ENCODE results near the gene PI4K2A. TPM values are rescaled to one million over a fixed set of nuclear protein-coding genes. Genes with fewer than 3 reads are reported as not detected.

PI4K2A gene
- total RNA-seq, 6 experiments from 2014 or later: 26.7 to 35.3 (median 31.6) TPM

- DNase-seq: no peak
- TF ChIP-seq CTCF (IDR thresholded peaks at IDR 0.05): no peak
- Mint-ChIP-seq H3K36me3 (ENCODE audit: low read depth) (no peaks in the 10 kb centered on the region), H3K27ac (no peak overlapping the region), H3K9me3 (no peaks in the 10 kb centered on the region), H3K4me1 (ENCODE audit: low read depth) (no peaks in the 10 kb centered on the region), H3K4me3 (no peak overlapping the region), H3K27me3 (ENCODE audit: insufficient read depth) (peaks cover 3% of the 10 kb centered on the region; the same call in 1 of the 2 replicates)
These were observed 31.4 kb upstream of the PI4K2A start for GRCh38 chr10:97608991-97609561.

- Mint-ChIP-seq H3K27me3 (ENCODE audit: insufficient read depth) (no peaks in the 10 kb centered on the region), H3K4me1 (ENCODE audit: low read depth) (no peaks in the 10 kb centered on the region), H3K4me3 (no peak overlapping the region), H3K9me3 (no peaks in the 10 kb centered on the region), H3K36me3 (ENCODE audit: low read depth) (no peaks in the 10 kb centered on the region), H3K27ac (no peak overlapping the region)
- TF ChIP-seq CTCF (IDR thresholded peaks at IDR 0.05): no peak
- no peak for DNase-seq
These were observed 29.0 kb upstream of the PI4K2A start for GRCh38 chr10:97611473-97611872.

GRCh38 chr10:97612386-97612785 is 28.1 kb upstream of the PI4K2A start:
- H3K9me3 Mint-ChIP-seq: no peaks in the 10 kb centered on the region
- no peak overlapping the region for H3K4me3 Mint-ChIP-seq
- peak; percentile 74 for DNase-seq
- H3K27me3 Mint-ChIP-seq (ENCODE audit: insufficient read depth): no peaks in the 10 kb centered on the region
- no peaks in the 10 kb centered on the region for H3K36me3 Mint-ChIP-seq (ENCODE audit: low read depth)
- TF ChIP-seq CTCF (IDR thresholded peaks at IDR 0.05): peak; percentile 78
- no peaks in the 10 kb centered on the region for H3K4me1 Mint-ChIP-seq (ENCODE audit: low read depth)
- no peak overlapping the region for H3K27ac Mint-ChIP-seq

- no peak for DNase-seq
- TF ChIP-seq CTCF (IDR thresholded peaks at IDR 0.05): no peak
- H3K4me1 Mint-ChIP-seq (ENCODE audit: low read depth): no peaks in the 10 kb centered on the region
- H3K27me3 Mint-ChIP-seq (ENCODE audit: insufficient read depth): no peaks in the 10 kb centered on the region
- no peak overlapping the region for H3K4me3 Mint-ChIP-seq
- H3K36me3 Mint-ChIP-seq (ENCODE audit: low read depth): no peaks in the 10 kb centered on the region
- H3K27ac Mint-ChIP-seq: no peak overlapping the region
- no peaks in the 10 kb centered on the region for H3K9me3 Mint-ChIP-seq
These were observed 22.2 kb upstream of the PI4K2A start for GRCh38 chr10:97618285-97618684.

GRCh38 chr10:97618733-97619132 is 21.7 kb upstream of the PI4K2A start:
- Mint-ChIP-seq H3K4me3 (no peak overlapping the region), H3K4me1 (ENCODE audit: low read depth) (no peaks in the 10 kb centered on the region), H3K27me3 (ENCODE audit: insufficient read depth) (no peaks in the 10 kb centered on the region), H3K9me3 (no peaks in the 10 kb centered on the region), H3K36me3 (ENCODE audit: low read depth) (no peaks in the 10 kb centered on the region), H3K27ac (no peak overlapping the region)
- no peak for DNase-seq
- TF ChIP-seq CTCF (IDR thresholded peaks at IDR 0.05): no peak

GRCh38 chr10:97623277-97623676 is 17.2 kb upstream of the PI4K2A start:
- Mint-ChIP-seq H3K27ac (no peak overlapping the region), H3K9me3 (no peaks in the 10 kb centered on the region), H3K4me3 (no peak overlapping the region), H3K4me1 (ENCODE audit: low read depth) (no peaks in the 10 kb centered on the region), H3K36me3 (ENCODE audit: low read depth) (no peaks in the 10 kb centered on the region), H3K27me3 (ENCODE audit: insufficient read depth) (no peaks in the 10 kb centered on the region)
- no peak for TF ChIP-seq CTCF (IDR thresholded peaks at IDR 0.05)
- no peak for DNase-seq

Data from HFFc6 (cell line).